Measurements from ENCODE around the gene OMP.

DNA sequence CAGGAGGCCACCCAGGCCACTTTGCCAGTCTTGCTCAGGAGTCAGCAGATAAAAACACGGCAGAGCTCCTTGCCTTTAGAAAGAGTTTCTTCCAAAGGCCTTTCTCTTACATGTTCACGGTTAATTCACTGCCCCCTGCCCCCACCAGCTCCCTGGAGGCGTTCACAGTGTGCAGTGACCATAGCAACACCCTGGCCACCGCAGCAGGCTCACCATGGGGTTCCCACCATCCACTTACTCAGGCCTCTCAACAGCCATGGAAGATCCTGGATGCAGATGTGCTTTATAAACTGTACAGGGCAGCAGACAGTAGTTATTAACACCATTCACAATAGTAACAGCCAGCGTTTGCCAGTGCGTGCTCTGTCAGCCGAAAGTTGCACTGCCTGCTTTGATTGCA is 14.9 kb downstream of the OMP start:
- TF ChIP-seq EP300 (IDR thresholded peaks at IDR 0.05) (no peak), POLR2A (IDR thresholded peaks at IDR 0.05) (no peak)
- TF ChIP-seq, protein P1, sequence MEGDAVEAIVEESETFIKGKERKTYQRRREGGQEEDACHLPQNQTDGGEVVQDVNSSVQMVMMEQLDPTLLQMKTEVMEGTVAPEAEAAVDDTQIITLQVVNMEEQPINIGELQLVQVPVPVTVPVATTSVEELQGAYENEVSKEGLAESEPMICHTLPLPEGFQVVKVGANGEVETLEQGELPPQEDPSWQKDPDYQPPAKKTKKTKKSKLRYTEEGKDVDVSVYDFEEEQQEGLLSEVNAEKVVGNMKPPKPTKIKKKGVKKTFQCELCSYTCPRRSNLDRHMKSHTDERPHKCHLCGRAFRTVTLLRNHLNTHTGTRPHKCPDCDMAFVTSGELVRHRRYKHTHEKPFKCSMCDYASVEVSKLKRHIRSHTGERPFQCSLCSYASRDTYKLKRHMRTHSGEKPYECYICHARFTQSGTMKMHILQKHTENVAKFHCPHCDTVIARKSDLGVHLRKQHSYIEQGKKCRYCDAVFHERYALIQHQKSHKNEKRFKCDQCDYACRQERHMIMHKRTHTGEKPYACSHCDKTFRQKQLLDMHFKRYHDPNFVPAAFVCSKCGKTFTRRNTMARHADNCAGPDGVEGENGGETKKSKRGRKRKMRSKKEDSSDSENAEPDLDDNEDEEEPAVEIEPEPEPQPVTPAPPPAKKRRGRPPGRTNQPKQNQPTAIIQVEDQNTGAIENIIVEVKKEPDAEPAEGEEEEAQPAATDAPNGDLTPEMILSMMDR (IDR thresholded peaks at IDR 0.05) = no peak
